ENCODE results near the gene CDH4. TPM values are rescaled to one million over a fixed set of nuclear protein-coding genes. Genes with fewer than 3 reads are reported as not detected.
A peak's percentile ranks its signal among the peaks of the same experiment; 100 is the strongest.

The CDH4 gene
- polyA plus RNA-seq, 1 donor (not counting 4 experiments of a cell fraction or from before 2014, with no cell fraction given): 2.2 TPM

DNA sequence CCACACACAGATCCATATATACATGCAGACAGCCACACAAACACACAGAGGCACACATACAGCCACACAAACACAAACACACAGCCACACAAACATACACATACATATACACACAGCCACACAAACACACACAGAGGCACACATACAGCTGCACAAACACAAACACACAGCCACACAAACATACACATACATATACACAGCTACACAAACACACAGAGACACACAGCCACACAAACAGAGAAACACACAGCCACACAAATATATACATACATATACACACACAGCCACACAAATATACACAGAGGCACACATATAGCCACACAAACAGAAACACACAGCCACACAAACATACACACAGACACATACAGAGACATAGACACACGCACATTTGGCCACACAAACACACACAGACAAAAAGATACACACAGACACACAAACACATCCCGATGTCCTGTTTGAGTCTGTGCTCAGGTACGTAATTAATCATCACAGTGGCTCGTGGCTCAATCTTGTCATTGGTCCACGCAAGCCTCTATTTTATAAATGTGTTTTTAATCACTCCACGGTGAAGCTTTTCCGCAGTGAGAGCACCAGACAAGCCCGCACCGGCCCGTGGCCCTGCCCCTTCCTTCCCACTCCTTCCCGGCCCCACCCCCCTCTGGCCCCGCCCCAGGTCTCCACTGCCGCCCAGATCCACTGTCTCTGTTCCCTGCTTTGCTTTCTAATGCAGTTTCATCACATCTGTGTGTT, 135.3 kb downstream of the CDH4 start:
- Histone ChIP-seq H3K27me3 (ENCODE audit: control insufficient read depth, extremely low read depth, insufficient read depth, low read length) (no peaks in the 10 kb centered on the region), H3K27ac (ENCODE audit: control insufficient read depth, insufficient read depth, low read length) (peak overlapping the region; percentile 51), H3K4me2 (ENCODE audit: control insufficient read depth, extremely low read depth, insufficient read depth, low read depth, low read length) (peak overlapping the region; percentile 85), H3K9me1 (ENCODE audit: control insufficient read depth, extremely low read depth, insufficient read depth, low read length) (peaks cover 4% of the 10 kb centered on the region), H3K4me1 (ENCODE audit: control insufficient read depth, extremely low read depth, insufficient read depth, low read length) (peaks cover 23% of the 10 kb centered on the region), H3K4me3 (ENCODE audit: control insufficient read depth in 2 of 3, extremely low read depth in 1 of 3, insufficient read depth in 2 of 3, low read depth in 1 of 3, low read length in 3 of 3) (peak overlapping the region in 1 of 3 experiments; percentile 56), H3K36me3 (ENCODE audit: control insufficient read depth in 2 of 2, extremely low read depth in 1 of 2, insufficient read depth in 2 of 2, low read length in 2 of 2) (peaks cover 0 to 2% of the 10 kb centered on the region in 2 experiments), H3K9me3 (ENCODE audit: control insufficient read depth, low read depth, low read length) (no peaks in the 10 kb centered on the region), H3K79me2 (ENCODE audit: control insufficient read depth, insufficient read depth, low read length) (peaks cover 4% of the 10 kb centered on the region), H2AFZ (ENCODE audit: control insufficient read depth, low read length) (peak overlapping the region; percentile 75), H4K20me1 (ENCODE audit: control insufficient read depth, extremely low read depth, insufficient read depth, low read length) (peaks cover 3% of the 10 kb centered on the region), H3K9ac (ENCODE audit: control insufficient read depth, extremely low read depth, insufficient read depth, low read length) (peak overlapping the region; percentile 45)
- DNase-seq (ENCODE audit: low read depth, low spot score): peak; percentile 26
- dilution Hi-C loops (cut with MboI; ENCODE audit: extremely low pct_ligation_motif_present, low sequenced_read_pairs): no loop called here
- TF ChIP-seq EZH2 (IDR thresholded peaks at IDR 0.05; ENCODE audit: low read length): no peak
- TF ChIP-seq, protein P1, sequence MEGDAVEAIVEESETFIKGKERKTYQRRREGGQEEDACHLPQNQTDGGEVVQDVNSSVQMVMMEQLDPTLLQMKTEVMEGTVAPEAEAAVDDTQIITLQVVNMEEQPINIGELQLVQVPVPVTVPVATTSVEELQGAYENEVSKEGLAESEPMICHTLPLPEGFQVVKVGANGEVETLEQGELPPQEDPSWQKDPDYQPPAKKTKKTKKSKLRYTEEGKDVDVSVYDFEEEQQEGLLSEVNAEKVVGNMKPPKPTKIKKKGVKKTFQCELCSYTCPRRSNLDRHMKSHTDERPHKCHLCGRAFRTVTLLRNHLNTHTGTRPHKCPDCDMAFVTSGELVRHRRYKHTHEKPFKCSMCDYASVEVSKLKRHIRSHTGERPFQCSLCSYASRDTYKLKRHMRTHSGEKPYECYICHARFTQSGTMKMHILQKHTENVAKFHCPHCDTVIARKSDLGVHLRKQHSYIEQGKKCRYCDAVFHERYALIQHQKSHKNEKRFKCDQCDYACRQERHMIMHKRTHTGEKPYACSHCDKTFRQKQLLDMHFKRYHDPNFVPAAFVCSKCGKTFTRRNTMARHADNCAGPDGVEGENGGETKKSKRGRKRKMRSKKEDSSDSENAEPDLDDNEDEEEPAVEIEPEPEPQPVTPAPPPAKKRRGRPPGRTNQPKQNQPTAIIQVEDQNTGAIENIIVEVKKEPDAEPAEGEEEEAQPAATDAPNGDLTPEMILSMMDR (optimal IDR thresholded peaks at IDR 0.05 in 1 of 3, IDR thresholded peaks at IDR 0.05 in 1 of 3, conservative IDR thresholded peaks at IDR 0.05 in 1 of 3; ENCODE audit: extremely low read depth in 1 of 3, insufficient read depth in 2 of 3, low read length in 3 of 3): no peak
- peak; percentile 49 for FAIRE-seq

DNA sequence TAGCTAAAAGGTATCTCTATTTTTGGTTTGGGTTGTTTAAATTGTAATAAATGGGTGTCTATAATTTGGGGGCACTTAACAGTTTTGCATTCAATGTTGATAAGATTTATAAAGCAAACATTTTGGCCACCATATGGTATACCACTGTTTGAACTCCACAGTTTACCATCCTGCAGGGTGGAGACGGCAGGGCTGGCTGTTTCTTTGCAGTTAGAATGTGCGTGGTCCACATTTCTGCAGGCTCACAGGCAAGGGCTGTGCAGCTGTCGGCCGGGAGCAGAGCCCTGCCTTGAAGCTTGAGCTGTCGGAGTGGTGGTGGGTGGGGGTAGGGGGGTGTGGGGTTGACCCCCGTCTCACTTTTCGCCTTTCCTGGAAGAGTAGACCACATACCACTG, 135.9 kb downstream of the CDH4 start:
- H3K9me3 ChIP-seq (ENCODE audit: control insufficient read depth, low read depth, low read length): no peaks in the 10 kb centered on the region
- H3K79me2 ChIP-seq (ENCODE audit: control insufficient read depth, insufficient read depth, low read length): peaks cover 4% of the 10 kb centered on the region
- no peak for TF ChIP-seq EZH2 (IDR thresholded peaks at IDR 0.05; ENCODE audit: low read length)
- TF ChIP-seq, protein P1 (optimal IDR thresholded peaks at IDR 0.05 in 1 of 3, IDR thresholded peaks at IDR 0.05 in 1 of 3, conservative IDR thresholded peaks at IDR 0.05 in 1 of 3; ENCODE audit: extremely low read depth in 1 of 3, insufficient read depth in 2 of 3, low read length in 3 of 3): no peak
- peak; percentile 57 for FAIRE-seq
- H2AFZ ChIP-seq (ENCODE audit: control insufficient read depth, low read length): no peak overlapping the region
- dilution Hi-C loops (cut with MboI; ENCODE audit: extremely low pct_ligation_motif_present, low sequenced_read_pairs): no loop called here
- no peaks in the 10 kb centered on the region for H3K27me3 ChIP-seq (ENCODE audit: control insufficient read depth, extremely low read depth, insufficient read depth, low read length)
- H3K9ac ChIP-seq (ENCODE audit: control insufficient read depth, extremely low read depth, insufficient read depth, low read length): no peak overlapping the region
- no peak for DNase-seq (ENCODE audit: low read depth, low spot score)
- peaks cover 3% of the 10 kb centered on the region for H4K20me1 ChIP-seq (ENCODE audit: control insufficient read depth, extremely low read depth, insufficient read depth, low read length)
- peaks cover 23% of the 10 kb centered on the region for H3K4me1 ChIP-seq (ENCODE audit: control insufficient read depth, extremely low read depth, insufficient read depth, low read length)
- no peaks in the 10 kb centered on the region for H3K36me3 ChIP-seq (ENCODE audit: control insufficient read depth in 2 of 2, extremely low read depth in 1 of 2, insufficient read depth in 2 of 2, low read length in 2 of 2)
- H3K27ac ChIP-seq (ENCODE audit: control insufficient read depth, insufficient read depth, low read length): no peak overlapping the region
- no peak overlapping the region for H3K4me3 ChIP-seq (ENCODE audit: control insufficient read depth in 2 of 3, extremely low read depth in 1 of 3, insufficient read depth in 2 of 3, low read depth in 1 of 3, low read length in 3 of 3)
- peaks cover 4% of the 10 kb centered on the region for H3K9me1 ChIP-seq (ENCODE audit: control insufficient read depth, extremely low read depth, insufficient read depth, low read length)
- peak overlapping the region; percentile 85 for H3K4me2 ChIP-seq (ENCODE audit: control insufficient read depth, extremely low read depth, insufficient read depth, low read depth, low read length)

Measured in keratinocyte (primary cell).